ENCODE data around the gene IST1. TPM values are rescaled to one million over a fixed set of nuclear protein-coding genes. Genes with fewer than 3 reads are reported as not detected.

IST1 gene
- total and polyA plus RNA-seq, 12 donors = 80.6 to 140 (median 103) TPM

- Histone ChIP-seq H3K27me3 (no peaks in the 10 kb centered on the region), H3K4me3 (no peak overlapping the region), H3K36me3 (peaks cover 0 to 100% (median 69%) of the 10 kb centered on the region in 9 donors), H3K9me3 (peaks cover 0 to 4% (median 0%) of the 10 kb centered on the region in 11 donors), H3K27ac (peak overlapping the region in 2 of 10 donors; percentile 32 to 49), H3K4me1 (peaks cover 24 to 72% (median 61%) of the 10 kb centered on the region in 9 donors)
- peak in 3 of 8 donors; percentile 23 to 41 (median 25) for ATAC-seq
- no peak for DNase-seq
- WGBS, 2 donors = 88 to 100% methylated on average over 2 of the region's 2 CpGs
- TF ChIP-seq CTCF (IDR thresholded peaks at IDR 0.05) = no peak
- intact Hi-C loops (cut with DNase I) = no loop called here
Measured at GRCh38 chr16:71924710-71925109, 29.4 kb downstream of the IST1 start.

- peak; percentile 25 to 73 for DNase-seq
- peak overlapping the region; percentile 15 to 83 (median 66) for H3K27ac ChIP-seq
- peaks cover 0 to 100% (median 45%) of the 10 kb centered on the region in 9 donors for H3K36me3 ChIP-seq
- no peaks in the 10 kb centered on the region for H3K27me3 ChIP-seq
- WGBS, 2 donors = 13 to 14% methylated on average over 3 of the region's 3 CpGs
- intact Hi-C loops (cut with DNase I) = no loop called here
- peaks cover 24 to 88% (median 75%) of the 10 kb centered on the region in 9 donors for H3K4me1 ChIP-seq
- TF ChIP-seq CTCF (IDR thresholded peaks at IDR 0.05) = no peak
- ATAC-seq = peak; percentile 9 to 72 (median 70)
- H3K9me3 ChIP-seq = no peaks in the 10 kb centered on the region
- no peak overlapping the region for H3K4me3 ChIP-seq
Measured at GRCh38 chr16:71927383-71927782, 32.1 kb downstream of the IST1 start.

GRCh38 chr16:71927787-71928186, 32.5 kb downstream of the IST1 start:
- ATAC-seq = peak in 7 of 8 donors; percentile 30 to 68 (median 58)
- no peaks in the 10 kb centered on the region for H3K9me3 ChIP-seq
- no peaks in the 10 kb centered on the region for H3K27me3 ChIP-seq
- TF ChIP-seq CTCF (IDR thresholded peaks at IDR 0.05) = no peak
- H3K36me3 ChIP-seq = peaks cover 0 to 100% (median 41%) of the 10 kb centered on the region in 9 donors
- 25 to 32% methylated on average over 5 of the region's 5 CpGs for WGBS, 2 donors
- H3K27ac ChIP-seq = peak overlapping the region in 9 of 10 donors; percentile 15 to 83 (median 67)
- peaks cover 24 to 86% (median 74%) of the 10 kb centered on the region in 9 donors for H3K4me1 ChIP-seq
- no peak overlapping the region for H3K4me3 ChIP-seq
- intact Hi-C loops (cut with DNase I) = no loop called here
- no peak for DNase-seq

GRCh38 chr16:71929048-71929447, 33.7 kb downstream of the IST1 start:
- no peak overlapping the region for H3K4me3 ChIP-seq
- ATAC-seq (peak; percentile 43 to 81 (median 74)), DNase-seq (peak in 1 of 2 donors; percentile 33)
- H3K27ac ChIP-seq = peak overlapping the region in 8 of 10 donors; percentile 15 to 83 (median 69)
- peaks cover 24 to 79% (median 66%) of the 10 kb centered on the region in 9 donors for H3K4me1 ChIP-seq
- TF ChIP-seq CTCF (IDR thresholded peaks at IDR 0.05) = no peak
- intact Hi-C loops (cut with DNase I) = no loop called here
- H3K27me3 ChIP-seq = no peaks in the 10 kb centered on the region
- H3K36me3 ChIP-seq = peaks cover 0 to 100% (median 34%) of the 10 kb centered on the region in 9 donors
- H3K9me3 ChIP-seq = no peaks in the 10 kb centered on the region
- WGBS, 2 donors = 12 to 15% methylated on average over 3 of the region's 3 CpGs
